Mesenchymal stem cell (in vitro differentiated cells and primary cell): ENCODE data around the gene LRFN2.

ENCODE experiments used
- DNase-seq: peaks from one replicate; pipeline ENCODE4 v3.0.0-alpha.2; 2013
- H2AFZ ChIP-seq: one replicate; pipeline ENCODE4 v1.6.1; 2013; ENCODE audit warnings: low read depth, mild to moderate bottlenecking, control low read depth, inconsistent platforms, low read length, moderate library complexity
- H2AK5ac ChIP-seq: 2 replicates; pipeline ENCODE4 v1.6.1; 2013; ENCODE audit warnings: low read length, moderate library complexity, mild to moderate bottlenecking, inconsistent platforms; ENCODE audit not compliant: severe bottlenecking
- H2BK120ac ChIP-seq: one replicate; pipeline ENCODE4 v1.6.1; 2013; ENCODE audit warnings: low read depth, mild to moderate bottlenecking, inconsistent platforms, low read length, moderate library complexity
- H2BK12ac ChIP-seq, 2 experiments: one replicate each; pipeline ENCODE4 v1.6.1; 2013; ENCODE audit warnings: inconsistent platforms in 2 of 2, low read length in 2 of 2, mild to moderate bottlenecking in 2 of 2, moderate library complexity in 2 of 2, control low read depth in 1 of 2
- H2BK15ac ChIP-seq: one replicate; pipeline ENCODE4 v1.6.1; 2013; ENCODE audit warnings: mild to moderate bottlenecking, low read depth, inconsistent platforms; ENCODE audit not compliant: poor library complexity, severe bottlenecking
- H2BK5ac ChIP-seq: 2 replicates; pipeline ENCODE4 v1.6.1; 2013; ENCODE audit warnings: low read depth, mild to moderate bottlenecking, low read length, control low read depth, inconsistent platforms; ENCODE audit not compliant: poor library complexity, severe bottlenecking
- H3K14ac ChIP-seq, 2 experiments: one replicate each; pipeline ENCODE4 v1.6.1; 2013; ENCODE audit warnings: inconsistent platforms in 2 of 2, low read length in 2 of 2, control low read depth in 1 of 2, mild to moderate bottlenecking in 1 of 2, moderate library complexity in 1 of 2
- H3K18ac ChIP-seq, 2 experiments: one replicate each; pipeline ENCODE4 v1.6.1; 2013; ENCODE audit warnings: inconsistent platforms in 2 of 2, low read length in 2 of 2, control low read depth in 1 of 2, low read depth in 1 of 2, mild to moderate bottlenecking in 1 of 2
- H3K23ac ChIP-seq, 2 experiments: one replicate each; pipeline ENCODE4 v1.6.1; 2013; ENCODE audit warnings: inconsistent platforms in 2 of 2, low read length in 2 of 2, mild to moderate bottlenecking in 2 of 2, moderate library complexity in 2 of 2, control low read depth in 1 of 2
- H3K27ac ChIP-seq: 2 replicates; pipeline ENCODE4 v1.5.1; 2013; ENCODE audit warnings: mild to moderate bottlenecking, moderate library complexity, low read length, control low read depth, inconsistent platforms; ENCODE audit not compliant: poor library complexity, severe bottlenecking
- H3K27me3 ChIP-seq, 2 experiments: 2 replicates each; pipeline versions ENCODE4 v1.6.1 to v1.7.0; 2013; ENCODE audit warnings: low read length in 2 of 2, mild to moderate bottlenecking in 2 of 2, moderate library complexity in 2 of 2, control low read depth in 1 of 2, inconsistent platforms in 1 of 2; ENCODE audit not compliant: control insufficient read depth in 1 of 2, insufficient read depth in 1 of 2
- H3K36me3 ChIP-seq, 2 experiments: 2 replicates each; pipeline versions ENCODE4 v1.6.1 to v1.7.0; 2013; ENCODE audit warnings: low read length in 2 of 2, control low read depth in 1 of 2, inconsistent platforms in 1 of 2, low read depth in 1 of 2, mild to moderate bottlenecking in 1 of 2; ENCODE audit not compliant: insufficient read depth in 2 of 2, control insufficient read depth in 1 of 2
- H3K4ac ChIP-seq, 2 experiments: one replicate each; pipeline ENCODE4 v1.6.1; 2013; ENCODE audit warnings: inconsistent platforms in 2 of 2, low read length in 2 of 2, mild to moderate bottlenecking in 2 of 2, moderate library complexity in 2 of 2, control low read depth in 1 of 2, low read depth in 1 of 2
- H3K4me1 ChIP-seq: 2 replicates; pipeline ENCODE4 v1.6.1; 2013; ENCODE audit warnings: low read depth, low read length, control low read depth; ENCODE audit not compliant: control insufficient read depth, insufficient read depth
- H3K4me2 ChIP-seq: 2 replicates; pipeline ENCODE4 v1.6.1; 2013; ENCODE audit warnings: low read length, mild to moderate bottlenecking, inconsistent platforms; ENCODE audit not compliant: poor library complexity, severe bottlenecking
- H3K4me3 ChIP-seq, 2 experiments: 2 replicates each; pipeline versions ENCODE4 v1.5.1 to v1.7.0; 2013; ENCODE audit warnings: low read length in 2 of 2, mild to moderate bottlenecking in 2 of 2, control low read depth in 1 of 2, low read depth in 1 of 2; ENCODE audit not compliant: insufficient read depth in 1 of 2
- H3K79me1 ChIP-seq: replicated peaks from 2 replicates; pipeline ENCODE4 v1.6.1; 2013; ENCODE audit warnings: mild to moderate bottlenecking, control low read depth, low read length, inconsistent platforms; ENCODE audit not compliant: poor library complexity, severe bottlenecking
- H3K9ac ChIP-seq: 2 replicates; pipeline ENCODE4 v1.7.0; 2013; ENCODE audit warnings: mild to moderate bottlenecking, low read length, moderate library complexity
- H3K9me3 ChIP-seq: 2 replicates; pipeline ENCODE4 v1.7.0; 2013; ENCODE audit warnings: mild to moderate bottlenecking, low read length; ENCODE audit not compliant: control insufficient read depth
- H4K8ac ChIP-seq: one replicate; pipeline ENCODE4 v1.6.1; 2013; ENCODE audit warnings: inconsistent platforms, mild to moderate bottlenecking, low read length, moderate library complexity
- H4K91ac ChIP-seq: one replicate; pipeline ENCODE4 v1.6.1; 2013; ENCODE audit warnings: mild to moderate bottlenecking, low read length, inconsistent platforms
- WGBS: methylation state at CpG from one replicate; pipeline ENCODE4 v1.1.7; 2013; ENCODE audit warnings: mixed read lengths; 5-methylcytosine and 5-hydroxymethylcytosine counted together

Gene LRFN2

GRCh38 chr6:40358473-40359460 is 228.4 kb downstream of the LRFN2 start:
- no peak overlapping the region for H4K91ac ChIP-seq
- no peaks in the 10 kb centered on the region for H3K9me3 ChIP-seq
- WGBS: 90% methylated on average over 5 of the region's 6 CpGs
- no peak overlapping the region for H3K18ac ChIP-seq
- no peak overlapping the region for H3K27ac ChIP-seq
- H3K4me3 ChIP-seq: no peak overlapping the region
- H2BK120ac ChIP-seq: no peak overlapping the region
- H3K36me3 ChIP-seq: no peaks in the 10 kb centered on the region
- H2AK5ac ChIP-seq: no peak overlapping the region
- H2BK15ac ChIP-seq: no peak overlapping the region
- H2AFZ ChIP-seq: no peak overlapping the region
- DNase-seq: no peak
- H2BK5ac ChIP-seq: no peak overlapping the region
- H3K4me2 ChIP-seq: no peak overlapping the region
- no peak overlapping the region for H3K23ac ChIP-seq
- no peak overlapping the region for H3K14ac ChIP-seq
- H4K8ac ChIP-seq: no peak overlapping the region
- H3K27me3 ChIP-seq: peaks cover 0 to 4% of the 10 kb centered on the region in 2 experiments
- no peaks in the 10 kb centered on the region for H3K4me1 ChIP-seq
- no peak overlapping the region for H3K9ac ChIP-seq
- H2BK12ac ChIP-seq: no peak overlapping the region
- H3K4ac ChIP-seq: no peak overlapping the region
- H3K79me1 ChIP-seq: no peaks in the 10 kb centered on the region

GRCh38 chr6:40356242-40356910 is 230.8 kb downstream of the LRFN2 start:
- 5% methylated on average over 2 of the region's 2 CpGs for WGBS
- no peaks in the 10 kb centered on the region for H3K9me3 ChIP-seq

DNA sequence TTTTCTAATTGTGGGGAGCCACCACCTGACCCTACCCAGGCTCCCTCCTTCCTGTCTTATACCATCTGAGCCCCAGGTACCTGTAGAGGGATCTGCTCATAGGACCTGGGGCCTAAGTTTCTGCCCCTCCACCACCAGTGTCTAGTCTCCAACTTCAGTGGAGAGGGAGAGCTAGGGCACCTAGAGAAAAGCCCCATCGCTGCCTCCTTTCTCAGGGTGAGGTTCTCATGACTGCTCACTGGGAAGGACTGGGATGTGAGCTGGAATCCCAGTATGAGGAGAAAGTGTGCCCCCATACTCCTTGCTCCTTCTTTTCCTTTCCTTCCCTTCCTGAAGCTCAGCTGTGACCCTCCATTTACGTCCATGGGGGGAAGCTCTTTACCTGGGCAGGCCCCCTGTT is 231.6 kb downstream of the LRFN2 start:
- H2BK15ac ChIP-seq: no peak overlapping the region
- no peak overlapping the region for H2BK12ac ChIP-seq

More at GRCh38 chr6:40356242-40356910, 230.8 kb downstream of the LRFN2 start:
- H3K18ac ChIP-seq: no peak overlapping the region
- H3K14ac ChIP-seq: no peak overlapping the region
- no peak overlapping the region for H2AFZ ChIP-seq
- no peak overlapping the region for H4K8ac ChIP-seq
- H2BK15ac ChIP-seq: no peak overlapping the region
- H2BK5ac ChIP-seq: no peak overlapping the region
- H3K4me1 ChIP-seq: no peaks in the 10 kb centered on the region
- H2BK120ac ChIP-seq: no peak overlapping the region
- no peak overlapping the region for H3K27ac ChIP-seq
- H3K9ac ChIP-seq: no peak overlapping the region
- no peaks in the 10 kb centered on the region for H3K36me3 ChIP-seq
- DNase-seq: no peak
- no peak overlapping the region for H3K23ac ChIP-seq
- peaks cover 0 to 4% of the 10 kb centered on the region in 2 experiments for H3K27me3 ChIP-seq
- H2BK12ac ChIP-seq: no peak overlapping the region
- H3K4ac ChIP-seq: no peak overlapping the region
- no peak overlapping the region for H2AK5ac ChIP-seq
- no peak overlapping the region for H3K4me3 ChIP-seq
- no peak overlapping the region for H3K4me2 ChIP-seq
- H4K91ac ChIP-seq: no peak overlapping the region
- H3K79me1 ChIP-seq: no peaks in the 10 kb centered on the region

GRCh38 chr6:40355066-40355465 is 232.1 kb downstream of the LRFN2 start:
- Histone ChIP-seq H2AFZ (no peak overlapping the region), H2BK12ac (no peak overlapping the region), H3K9ac (no peak overlapping the region), H2BK120ac (no peak overlapping the region), H2AK5ac (no peak overlapping the region), H3K27me3 (peaks cover 0 to 4% of the 10 kb centered on the region in 2 experiments), H3K4me1 (no peaks in the 10 kb centered on the region), H3K14ac (no peak overlapping the region), H4K8ac (no peak overlapping the region), H3K36me3 (no peaks in the 10 kb centered on the region), H2BK5ac (no peak overlapping the region), H4K91ac (no peak overlapping the region), H3K27ac (no peak overlapping the region), H3K79me1 (no peaks in the 10 kb centered on the region), H3K4me3 (no peak overlapping the region), H2BK15ac (no peak overlapping the region), H3K4ac (no peak overlapping the region), H3K18ac (no peak overlapping the region), H3K4me2 (no peak overlapping the region), H3K9me3 (no peaks in the 10 kb centered on the region), H3K23ac (no peak overlapping the region)
- WGBS: 85% methylated on average over 1 of the region's 1 CpG
- no peak for DNase-seq

More for the DNA sequence above, 231.6 kb downstream of the LRFN2 start:
- no peak overlapping the region for H4K91ac ChIP-seq
- H3K4me2 ChIP-seq: no peak overlapping the region
- H4K8ac ChIP-seq: no peak overlapping the region
- no peak overlapping the region for H3K23ac ChIP-seq
- no peak overlapping the region for H2AFZ ChIP-seq
- H3K4me3 ChIP-seq: no peak overlapping the region
- H2BK120ac ChIP-seq: no peak overlapping the region
- H3K9me3 ChIP-seq: no peaks in the 10 kb centered on the region
- no peak overlapping the region for H2BK5ac ChIP-seq
- H3K27ac ChIP-seq: no peak overlapping the region
- H2AK5ac ChIP-seq: no peak overlapping the region
- H3K18ac ChIP-seq: no peak overlapping the region
- 100% methylated on average over 1 of the region's 2 CpGs for WGBS
- H3K9ac ChIP-seq: no peak overlapping the region
- peaks cover 0 to 4% of the 10 kb centered on the region in 2 experiments for H3K27me3 ChIP-seq
- no peak overlapping the region for H3K4ac ChIP-seq
- H3K4me1 ChIP-seq: no peaks in the 10 kb centered on the region
- H3K14ac ChIP-seq: no peak overlapping the region
- no peak for DNase-seq
- H3K79me1 ChIP-seq: no peaks in the 10 kb centered on the region
- no peaks in the 10 kb centered on the region for H3K36me3 ChIP-seq
